ENCODE data around the gene AMMECR1.
"Not testable (repeated sequence)": the region's sequence is repeated elsewhere in the genome, so short reads cannot be mapped to it uniquely, and the experiment has no call there.

The AMMECR1 gene

DNA sequence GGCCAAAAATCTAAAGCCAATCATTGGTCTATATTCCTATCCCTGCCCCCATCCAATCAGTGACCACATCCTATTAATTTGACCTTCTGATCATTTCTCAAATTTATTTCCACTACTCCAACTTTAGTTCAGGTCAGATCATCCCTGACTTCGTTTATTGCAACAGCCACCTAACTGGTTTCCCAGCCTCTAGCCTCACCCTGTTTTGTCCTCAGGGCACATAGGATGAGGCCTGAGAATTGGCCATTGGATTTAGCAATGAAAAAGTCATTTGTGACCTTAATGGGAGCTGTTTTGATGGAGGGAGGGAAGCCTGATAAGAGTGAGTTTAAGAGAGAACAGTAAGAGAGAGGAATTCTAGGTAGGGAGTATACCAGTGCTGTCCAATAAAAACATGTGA is 155.0 kb downstream of the AMMECR1 start:
- DNase-seq, result no peak

DNA sequence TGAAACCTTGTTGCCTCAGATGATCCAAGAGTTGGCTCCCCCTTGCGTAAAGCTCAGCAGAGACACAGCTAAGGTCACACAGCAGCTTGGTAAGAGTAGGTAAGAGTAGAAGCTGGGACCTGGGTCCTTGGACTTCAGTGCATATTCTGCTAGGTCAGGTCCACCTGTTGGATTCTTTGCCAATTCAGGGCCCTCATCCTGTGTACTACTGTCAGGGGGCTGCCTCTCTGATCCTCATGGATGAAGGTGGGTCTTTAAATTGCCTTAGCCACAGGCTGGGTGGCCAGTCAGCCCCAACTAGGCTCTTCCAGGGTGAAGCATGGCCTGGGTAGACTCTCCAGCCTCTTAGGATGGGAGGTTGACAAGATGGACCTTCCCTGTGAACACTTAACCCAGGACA is 155.8 kb downstream of the AMMECR1 start:
- DNase-seq, result no peak

DNA sequence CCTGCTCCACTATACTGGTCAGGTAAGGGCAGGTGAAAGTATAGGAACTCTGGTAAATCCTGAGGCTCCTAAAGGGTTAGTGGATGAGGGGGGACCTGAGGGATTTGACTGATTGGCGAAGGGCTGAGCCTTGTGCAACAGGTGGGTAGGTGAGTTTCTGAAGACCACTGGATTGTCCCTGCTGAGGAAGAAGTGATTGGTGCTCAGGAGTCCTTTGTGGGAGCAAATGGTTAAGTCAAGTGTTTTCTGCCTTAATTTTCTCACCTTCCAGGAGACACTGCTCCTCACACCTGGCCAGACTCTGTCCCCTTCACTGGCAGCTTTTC is 156.6 kb downstream of the AMMECR1 start:
- DNase-seq, result no peak

DNA sequence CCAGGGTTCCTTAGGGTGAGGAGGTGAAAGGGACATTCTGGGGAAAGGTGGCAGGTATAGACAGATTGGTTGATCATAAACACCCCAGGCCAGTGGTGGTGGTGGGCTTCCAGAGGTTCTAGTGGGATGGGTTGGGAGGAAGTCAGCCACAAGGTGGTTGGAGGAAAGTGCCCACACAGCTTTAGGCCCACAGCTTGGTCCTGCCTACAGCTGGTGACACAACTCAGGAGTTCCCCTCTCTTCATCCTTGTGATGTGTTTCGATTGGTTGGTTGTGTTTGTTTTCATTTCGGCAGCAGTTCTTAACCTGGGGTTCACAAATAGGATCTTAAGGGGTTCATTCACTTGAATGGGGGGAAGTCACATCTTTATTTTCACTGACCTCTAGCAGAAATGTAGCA is 158.0 kb downstream of the AMMECR1 start:
- DNase-seq, result no peak

DNA sequence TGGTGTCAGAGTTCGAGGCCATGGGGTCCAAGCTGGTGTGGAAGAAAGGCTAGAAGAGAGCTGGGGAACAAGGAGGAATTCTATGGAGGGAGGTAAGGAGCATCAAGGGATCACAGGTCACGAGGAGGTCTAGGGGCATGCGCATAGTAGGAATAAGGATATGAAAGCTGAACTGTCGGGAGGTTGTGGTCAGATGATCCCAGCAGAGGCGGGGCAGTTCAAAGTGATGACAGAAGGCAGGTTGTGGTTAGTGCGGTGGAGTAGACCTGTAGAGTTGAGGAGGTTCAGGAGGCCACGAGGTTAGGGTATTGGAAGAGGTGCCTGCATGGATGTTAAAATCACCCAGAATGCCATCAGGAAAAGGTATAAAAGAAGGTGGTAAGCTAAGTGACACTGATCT is 158.7 kb downstream of the AMMECR1 start:
- no peak for DNase-seq

DNA sequence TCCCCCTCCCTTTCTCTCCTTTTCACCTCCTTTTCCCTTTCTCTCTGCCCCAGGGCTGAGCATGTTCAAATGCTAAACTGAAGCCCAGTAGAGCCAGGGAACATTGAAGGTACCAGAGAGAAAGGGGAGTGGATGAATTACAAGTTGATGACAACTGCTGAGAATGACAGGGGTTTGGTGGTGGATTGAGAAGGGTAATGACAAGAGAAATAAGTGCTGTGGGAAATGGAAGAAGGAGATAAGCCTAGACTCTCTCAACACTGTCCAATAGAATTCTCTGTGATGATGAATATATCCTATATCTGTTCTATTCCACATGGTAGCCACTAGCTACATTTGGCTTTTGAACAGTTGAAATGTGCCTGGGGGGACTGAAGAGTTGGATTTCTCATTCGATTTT is 160.4 kb downstream of the AMMECR1 start:
- DNase-seq, result no peak

DNA sequence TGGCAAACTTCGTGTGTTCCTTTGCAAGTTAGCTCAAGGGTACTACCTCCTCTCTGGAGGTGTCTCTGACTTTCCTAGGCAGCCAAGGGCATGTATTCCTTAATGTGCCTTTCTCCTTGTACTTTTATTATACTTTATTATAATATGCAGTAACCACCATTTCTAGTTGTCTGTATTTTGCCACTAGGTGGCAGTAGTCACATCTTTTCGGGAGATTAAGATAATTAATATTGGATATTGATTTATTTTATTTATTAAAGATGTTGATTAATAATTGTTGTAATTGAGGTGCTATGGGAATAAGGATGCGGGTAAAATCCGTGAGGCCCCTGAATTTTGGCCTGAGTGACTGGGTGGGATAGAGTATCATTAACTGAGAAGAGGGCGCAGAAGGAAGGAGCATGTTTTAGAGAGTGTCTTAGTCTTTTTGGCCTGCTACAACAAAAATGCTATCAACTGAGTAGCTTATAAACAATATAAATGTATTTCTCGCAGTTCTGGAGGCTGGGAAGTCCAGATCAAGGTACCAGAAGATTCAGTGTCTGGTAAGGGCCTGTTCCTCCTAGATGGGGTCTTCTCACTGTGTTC is 161.6 kb downstream of the AMMECR1 start:
- DNase-seq, result peak; percentile 3

DNA sequence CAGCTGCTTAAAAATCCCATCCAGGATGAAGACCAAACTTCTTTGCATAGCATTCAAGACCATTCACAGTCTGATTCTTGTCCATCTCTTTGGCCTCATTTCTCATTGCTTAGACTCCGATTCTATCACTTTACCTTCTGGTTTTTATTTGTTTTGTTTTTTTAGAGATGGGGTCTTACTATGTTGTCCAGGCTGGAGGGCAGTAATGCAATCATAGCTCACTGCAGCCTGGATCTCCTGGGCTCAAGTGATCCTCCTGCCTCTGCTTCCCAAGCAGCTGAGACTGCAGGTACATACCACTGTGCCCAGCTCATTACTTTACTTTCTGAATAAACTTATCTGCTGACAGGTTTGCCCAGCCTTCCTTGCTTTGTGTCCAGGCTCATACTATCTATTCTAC is 162.1 kb downstream of the AMMECR1 start:
- DNase-seq, result no peak

DNA sequence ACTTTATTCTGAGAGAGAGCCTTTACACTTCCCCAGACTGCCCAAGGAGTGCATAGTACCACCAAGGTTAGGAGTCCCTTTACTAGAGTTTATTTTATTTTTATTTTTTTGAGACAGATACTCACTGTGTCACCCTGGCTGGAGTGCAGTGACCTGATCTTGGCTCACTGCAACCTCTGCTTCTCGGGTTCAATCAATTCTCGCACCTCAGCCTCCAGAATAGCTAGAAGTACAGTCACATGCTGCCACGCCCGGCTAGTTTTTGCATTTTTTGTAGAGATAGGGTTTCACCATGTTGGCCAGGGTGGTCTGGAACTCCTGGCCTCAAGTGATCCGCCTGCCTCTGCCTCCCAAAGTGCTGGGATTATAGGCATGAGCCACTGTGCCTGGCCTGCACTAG is 163.6 kb downstream of the AMMECR1 start:
- not testable (repeated sequence) for DNase-seq

DNA sequence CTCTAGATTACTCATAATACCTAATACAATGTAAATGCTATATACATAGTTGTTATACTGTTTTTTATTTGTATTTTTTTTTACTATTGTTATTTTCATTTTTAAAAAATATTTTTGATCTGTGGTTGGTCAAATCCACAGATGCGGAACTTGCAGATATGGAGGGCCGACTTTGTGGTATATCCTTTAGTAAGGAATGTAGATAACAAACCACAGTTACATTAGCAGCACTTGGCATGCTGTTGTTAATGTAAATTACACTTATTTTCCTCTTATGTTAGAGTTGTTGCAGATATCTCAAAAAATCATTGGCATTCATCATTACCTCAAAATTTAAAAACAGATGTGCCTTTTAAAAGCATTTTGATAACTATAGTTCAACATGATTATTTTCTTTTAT is 164.0 kb downstream of the AMMECR1 start:
- no peak for DNase-seq

DNA sequence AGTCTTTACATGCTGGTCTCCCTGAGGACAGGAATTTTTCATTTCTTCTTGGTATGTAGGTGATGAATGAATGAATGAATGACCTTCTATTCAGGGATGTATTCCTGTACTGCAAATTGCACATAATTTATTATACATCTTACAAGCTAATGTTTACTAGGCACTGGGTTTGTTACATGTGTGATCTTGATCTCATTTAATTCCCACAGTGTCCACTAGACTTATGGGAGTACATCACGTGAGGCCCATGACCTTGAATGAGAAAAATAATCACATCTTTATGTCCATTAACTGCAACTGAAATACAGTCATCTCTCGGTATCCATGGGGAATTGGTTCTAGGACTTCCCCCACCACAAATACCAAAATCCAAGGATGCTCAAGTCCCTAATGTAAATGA is 164.6 kb downstream of the AMMECR1 start:
- DNase-seq, result no peak

DNA sequence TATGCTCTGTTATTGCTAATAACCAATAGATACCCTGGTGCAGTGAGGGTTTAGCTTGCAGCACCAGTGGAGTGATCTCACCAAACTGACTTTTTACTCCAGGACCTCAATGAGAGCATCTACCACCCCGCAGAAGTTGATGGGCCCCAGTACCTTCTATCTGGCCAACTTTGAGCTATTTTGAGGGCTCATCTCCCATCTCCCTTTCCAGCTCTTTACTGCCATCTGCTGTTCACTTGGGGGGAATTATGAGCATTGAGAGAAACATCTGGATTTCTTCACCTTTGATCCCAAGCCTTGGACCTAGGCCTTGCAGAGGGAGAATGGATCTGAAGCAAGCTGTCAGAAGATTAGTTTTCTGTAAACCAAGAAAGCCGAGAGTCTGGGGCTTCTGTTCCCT is 171.4 kb downstream of the AMMECR1 start:
- DNase-seq, result no peak

DNA sequence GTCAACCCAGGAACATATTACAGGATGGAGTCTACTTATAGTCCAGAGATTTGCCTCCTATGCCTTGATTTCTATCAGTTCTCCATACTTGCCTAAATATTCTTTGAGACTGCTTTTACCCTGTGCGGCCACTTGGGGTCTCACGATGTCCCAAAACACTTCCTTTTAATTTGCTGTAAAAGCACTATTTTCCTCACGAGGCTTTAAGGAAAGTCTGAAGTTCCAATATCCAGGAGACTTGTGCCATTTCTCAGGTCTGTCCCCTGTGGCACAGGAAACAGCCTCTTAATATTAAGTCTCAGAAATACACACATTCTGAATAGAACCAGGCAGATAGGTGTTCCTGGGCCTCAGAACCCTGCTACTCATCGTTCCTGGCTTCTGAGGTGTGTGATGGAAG is 172.0 kb downstream of the AMMECR1 start:
- DNase-seq, result peak; percentile 19

DNA sequence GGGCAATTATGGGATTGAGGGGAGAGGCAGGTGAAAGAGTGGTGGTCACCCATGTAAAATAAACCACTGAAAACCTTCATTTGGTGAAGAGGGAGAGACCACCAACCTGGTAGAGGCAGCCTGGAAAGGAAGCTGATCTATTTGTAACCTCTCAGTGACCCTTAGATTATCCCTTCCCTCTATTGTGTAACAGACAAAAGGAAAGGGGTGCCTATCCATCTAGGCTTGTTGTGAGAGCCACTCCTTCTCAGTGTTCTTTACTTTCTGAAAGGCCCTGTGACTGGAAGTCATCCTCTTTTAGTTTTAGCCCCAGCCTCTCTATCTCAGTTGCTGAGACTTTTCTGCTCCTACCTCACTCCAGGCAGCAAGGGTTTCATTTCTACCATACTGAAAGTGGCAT is 172.6 kb downstream of the AMMECR1 start:
- DNase-seq, result no peak

Data from DMS 273 treated with DMSO at 0.1 percent for 48 hours (cell line).